ENCODE results near the gene SLC35F3. TPM values are rescaled to one million over a fixed set of nuclear protein-coding genes. Genes with fewer than 3 reads are reported as not detected.

The SLC35F3 gene
- total RNA-seq, 1 donor from 2014 or later = 0.68 TPM

DNA sequence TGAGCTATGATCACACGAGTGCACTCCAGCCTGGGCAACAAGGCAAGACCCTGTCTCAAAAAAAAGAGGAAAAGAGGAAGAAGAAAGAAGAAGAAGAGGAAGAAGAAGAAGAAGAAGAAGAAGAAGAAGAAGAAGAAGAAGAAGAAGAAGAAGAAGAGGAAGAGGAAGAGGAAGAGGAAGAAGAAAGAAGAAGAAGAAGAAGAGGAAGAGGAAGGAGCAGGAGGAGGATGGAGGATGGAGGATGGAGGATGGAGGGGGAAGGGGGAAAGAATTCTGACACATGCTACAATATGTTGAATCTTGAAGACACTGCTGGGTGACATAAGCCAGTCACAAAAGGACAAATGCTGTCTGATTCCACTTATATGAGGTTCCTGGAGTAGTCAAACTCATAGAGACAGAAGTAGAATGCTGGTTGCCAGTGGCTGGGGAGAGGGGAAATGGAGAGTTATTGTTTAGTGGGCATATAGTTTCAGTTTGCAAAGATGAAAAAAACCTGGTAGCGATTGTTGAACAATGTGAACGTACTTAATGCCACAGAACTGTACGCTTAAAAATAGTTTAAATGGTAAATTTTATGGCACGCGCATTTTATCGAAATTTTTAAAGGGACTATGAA lies 421.5 kb downstream of the SLC35F3 start:
- ATAC-seq = no peak

DNA sequence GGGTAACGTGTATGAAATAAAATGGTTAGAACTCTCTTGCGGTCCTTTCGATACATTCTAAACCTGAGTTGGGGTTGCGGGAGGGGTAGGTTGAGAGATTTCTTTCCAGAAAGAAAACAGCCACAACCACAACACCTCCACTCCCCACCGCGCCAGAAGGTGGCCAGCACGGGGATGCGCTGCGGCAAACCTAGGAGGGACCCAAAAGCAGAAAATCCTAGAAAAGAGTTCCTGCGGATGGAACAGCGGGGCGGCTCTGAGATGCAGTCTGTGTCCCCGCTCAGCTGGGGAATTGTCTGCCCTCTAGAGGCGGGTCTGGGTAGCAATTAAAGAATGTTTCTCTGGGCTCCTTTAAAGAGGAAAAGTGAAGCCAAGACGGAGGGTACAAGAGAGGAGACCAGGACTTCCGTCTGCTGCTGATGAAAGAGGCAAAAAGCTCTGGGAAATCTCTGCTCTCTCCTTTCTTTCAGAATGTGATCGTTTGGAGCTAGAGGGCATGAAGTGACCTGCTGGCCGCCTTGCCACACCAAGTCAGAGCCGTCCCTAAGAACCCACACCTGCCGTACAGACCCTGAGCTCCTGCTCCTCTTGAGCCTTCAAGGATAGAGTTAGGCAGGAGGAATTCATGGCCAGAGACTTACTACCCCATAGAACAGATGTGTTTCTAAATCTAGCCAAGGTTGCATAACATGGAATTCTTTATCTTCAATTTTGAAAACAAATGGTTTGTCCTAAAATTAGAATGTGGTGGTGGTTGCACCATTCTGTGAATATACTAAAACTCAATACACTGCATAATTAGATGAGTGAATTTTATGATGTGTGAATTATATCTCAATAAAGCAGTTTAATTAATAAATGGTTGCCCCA lies 422.3 kb downstream of the SLC35F3 start:
- ATAC-seq = peak; percentile 74

DNA sequence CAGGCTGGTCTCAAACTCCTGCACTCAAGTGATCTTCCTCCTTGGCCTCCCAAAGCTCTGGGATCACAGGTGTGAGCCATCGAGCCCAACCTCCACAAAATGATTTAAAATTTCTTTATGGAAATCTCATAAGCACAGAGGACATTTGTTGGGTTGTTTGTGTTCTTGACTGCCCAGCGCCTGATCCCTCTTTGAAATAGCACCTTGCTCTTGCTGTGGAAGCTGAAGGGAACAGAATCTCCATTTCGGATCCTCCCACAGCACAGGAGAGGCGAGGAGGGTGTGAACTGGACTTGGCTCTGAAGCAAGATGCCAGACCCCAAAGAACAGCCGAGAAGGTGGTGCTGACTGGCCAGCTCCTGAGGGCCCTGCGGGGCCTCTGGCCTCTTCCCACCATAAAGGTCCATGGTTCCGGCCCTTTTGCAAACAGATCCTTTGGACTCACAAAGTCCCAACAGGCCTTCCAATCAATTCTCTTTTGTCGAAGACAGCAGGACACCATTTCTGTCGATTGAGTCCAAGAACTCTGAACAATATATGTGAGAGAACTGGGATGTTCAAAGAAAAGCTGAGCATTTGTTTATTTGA lies 423.2 kb downstream of the SLC35F3 start:
- no peak for ATAC-seq

DNA sequence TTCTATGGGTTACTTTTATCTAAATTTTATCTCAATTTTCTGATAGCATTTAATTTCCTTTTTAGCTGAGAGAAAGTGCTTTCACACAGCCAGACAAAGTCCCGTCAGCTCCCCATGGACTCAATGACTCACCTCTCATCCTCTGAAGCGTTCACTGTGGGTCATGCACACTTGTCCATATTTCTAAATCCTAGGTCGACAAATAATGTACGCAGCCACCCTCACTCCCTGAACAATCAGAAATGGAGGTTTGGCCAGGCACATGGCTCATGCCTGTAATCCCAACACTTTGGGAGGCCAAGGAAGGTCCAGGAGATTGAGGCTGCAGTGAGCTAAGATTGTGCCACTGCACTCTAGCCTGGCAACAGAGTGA lies 426.4 kb downstream of the SLC35F3 start:
- ATAC-seq = no peak

DNA sequence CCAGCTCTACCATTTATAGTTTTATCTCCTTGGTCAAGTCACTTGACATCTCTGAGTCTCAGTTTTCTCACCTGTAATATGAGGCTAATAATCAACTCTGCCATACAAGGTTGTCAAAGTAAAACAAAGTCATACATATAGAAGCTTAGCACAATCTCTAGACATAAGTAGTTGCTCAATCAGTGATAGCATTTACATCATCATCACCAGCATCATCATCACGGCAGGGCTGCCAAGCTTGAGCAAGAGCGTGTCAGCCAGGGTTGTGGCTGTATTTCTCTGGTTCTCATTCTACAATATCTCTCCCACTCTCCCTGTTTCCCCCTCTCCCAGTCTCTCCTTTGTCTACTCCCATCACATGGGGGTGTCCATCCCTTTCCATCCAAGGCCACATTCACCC lies 427.0 kb downstream of the SLC35F3 start:
- ATAC-seq = peak; percentile 29

GRCh38 chr1:234336359-234336758 lies 431.9 kb downstream of the SLC35F3 start:
- no peak for ATAC-seq

DNA sequence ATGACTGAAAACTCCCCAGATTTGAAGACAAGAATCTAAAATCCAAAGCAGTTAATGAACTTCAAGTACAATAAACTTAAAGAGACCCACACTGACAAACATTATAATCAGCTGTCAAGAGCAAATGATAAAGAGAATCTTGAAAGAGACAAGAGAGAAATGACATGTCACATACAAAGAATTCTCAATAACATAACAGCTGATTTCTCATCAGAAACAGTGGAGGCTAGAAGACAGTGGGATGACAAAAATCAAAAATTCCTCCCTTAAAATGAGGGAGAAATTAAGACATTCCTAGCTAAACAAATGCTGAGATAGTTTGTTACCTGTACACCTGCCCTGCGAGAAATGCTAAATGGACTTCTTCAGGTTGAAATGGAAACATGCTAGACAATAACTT lies 432.8 kb downstream of the SLC35F3 start:
- ATAC-seq = no peak

DNA sequence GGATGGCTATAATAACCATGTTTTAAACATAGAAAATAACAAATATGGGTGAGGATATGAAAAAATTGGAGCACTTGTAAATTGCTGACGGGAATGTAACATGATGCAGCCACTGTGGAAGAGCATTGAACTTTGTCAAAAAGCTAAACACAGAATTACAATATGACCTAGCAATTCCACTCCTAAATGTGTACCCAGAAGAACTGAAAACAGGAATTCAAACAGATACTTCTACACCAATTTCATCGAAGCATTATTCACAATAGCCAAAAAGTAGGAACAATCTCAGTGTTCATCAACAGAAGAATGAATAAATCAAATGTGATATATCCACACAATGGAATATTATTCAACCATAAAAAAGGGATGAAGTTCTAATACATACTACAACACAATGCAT lies 436.1 kb downstream of the SLC35F3 start:
- ATAC-seq = no peak

DNA sequence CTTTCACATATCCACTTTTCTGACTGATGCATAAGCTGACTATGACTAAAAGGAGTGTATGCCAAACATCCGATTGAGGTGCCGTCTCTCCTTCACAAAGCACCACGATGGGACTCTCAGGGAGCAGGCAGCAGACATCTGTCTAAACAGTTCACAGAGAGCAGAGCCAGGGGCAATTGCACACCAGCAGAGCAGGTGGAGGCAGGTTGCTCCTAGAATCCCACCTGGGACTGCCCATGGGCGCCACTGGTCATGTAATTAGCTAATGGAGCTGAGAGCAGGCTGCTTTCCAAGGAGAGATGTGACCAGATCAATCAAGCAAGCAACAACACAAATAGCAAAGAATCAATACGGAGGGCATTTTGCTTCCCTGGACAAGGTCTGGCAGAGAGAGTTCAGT lies 438.3 kb downstream of the SLC35F3 start:
- ATAC-seq = no peak

DNA sequence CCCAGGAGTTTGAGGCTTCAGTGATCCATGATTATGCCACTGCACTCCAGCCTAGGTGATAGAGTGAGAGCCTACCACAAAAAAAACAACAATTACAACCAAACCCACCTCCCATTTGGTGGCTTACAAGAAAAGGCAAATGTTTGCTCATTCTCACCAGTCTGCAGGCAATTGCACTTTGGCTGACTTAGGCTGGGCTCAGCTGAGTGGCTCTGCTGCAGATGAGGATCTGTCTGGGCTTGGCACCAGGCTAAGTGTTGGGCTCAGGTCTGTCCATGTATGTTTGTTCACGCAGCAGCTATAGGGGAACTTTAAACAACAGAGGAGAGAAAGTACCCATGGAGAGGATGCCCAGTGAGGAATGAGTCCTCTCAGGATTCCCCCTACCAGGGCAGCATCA lies 440.8 kb downstream of the SLC35F3 start:
- ATAC-seq = no peak

DNA sequence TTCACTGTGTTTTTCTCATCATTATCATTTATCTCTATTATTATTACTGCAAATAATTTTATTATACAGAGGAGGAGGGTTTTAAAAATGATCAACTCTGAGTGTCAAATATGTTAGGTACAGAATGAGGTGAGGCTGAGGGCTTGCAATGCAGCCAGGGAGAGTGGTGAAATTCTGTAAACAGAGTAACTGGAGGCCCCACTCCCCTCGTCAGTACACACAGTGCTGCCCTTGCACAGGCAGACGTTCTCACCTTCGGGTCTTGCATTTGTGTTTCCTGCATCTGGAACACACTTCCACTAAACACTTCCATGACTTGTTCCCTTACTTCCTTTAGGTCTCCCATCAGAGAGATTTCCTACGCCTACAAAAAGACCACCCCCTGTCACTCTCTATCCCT lies 444.5 kb downstream of the SLC35F3 start:
- ATAC-seq = no peak

- no peak for ATAC-seq
These were observed 451.5 kb downstream of the SLC35F3 start for GRCh38 chr1:234355782-234356510.

- ATAC-seq = peak; percentile 68
These were observed 452.3 kb downstream of the SLC35F3 start for GRCh38 chr1:234356615-234357269.

DNA sequence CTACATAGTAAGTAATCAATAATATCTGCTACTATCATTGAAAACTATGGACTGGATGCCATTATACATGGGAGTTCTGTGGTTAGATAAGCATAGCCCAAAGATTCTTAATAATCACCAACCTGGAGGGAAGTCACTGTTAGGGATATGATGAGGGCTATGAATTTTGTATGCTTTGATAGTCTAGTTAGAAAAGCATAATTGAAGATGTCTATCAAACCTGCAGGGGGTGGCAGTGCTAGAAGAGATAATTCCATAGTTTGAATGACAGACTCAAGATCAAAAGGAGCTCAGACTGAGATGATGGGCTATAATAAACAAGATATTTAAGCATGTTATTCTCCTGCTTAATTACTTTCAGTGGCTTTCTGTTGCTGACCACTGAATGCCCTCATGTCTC lies 453.4 kb downstream of the SLC35F3 start:
- ATAC-seq = no peak

GRCh38 chr1:234361102-234361603 lies 456.7 kb downstream of the SLC35F3 start:
- ATAC-seq = no peak

DNA sequence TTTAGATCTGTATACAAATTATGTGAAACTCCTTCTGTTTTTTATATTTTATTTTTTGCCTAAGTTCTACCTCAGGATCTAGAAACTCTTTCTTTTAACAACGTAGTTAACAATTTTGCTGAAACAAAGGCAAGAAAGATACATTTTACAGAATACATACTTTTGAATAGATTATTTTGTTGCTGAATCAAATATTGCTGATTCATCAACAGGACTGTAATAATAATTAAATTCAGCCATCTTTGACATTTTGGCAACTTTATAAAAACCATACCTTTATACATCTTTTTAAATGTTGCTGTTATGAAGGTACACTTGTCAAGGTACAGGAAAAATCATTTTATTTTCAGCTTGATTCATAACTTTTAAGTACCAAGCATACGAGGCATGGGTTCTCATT lies 458.1 kb downstream of the SLC35F3 start:
- ATAC-seq = no peak

DNA sequence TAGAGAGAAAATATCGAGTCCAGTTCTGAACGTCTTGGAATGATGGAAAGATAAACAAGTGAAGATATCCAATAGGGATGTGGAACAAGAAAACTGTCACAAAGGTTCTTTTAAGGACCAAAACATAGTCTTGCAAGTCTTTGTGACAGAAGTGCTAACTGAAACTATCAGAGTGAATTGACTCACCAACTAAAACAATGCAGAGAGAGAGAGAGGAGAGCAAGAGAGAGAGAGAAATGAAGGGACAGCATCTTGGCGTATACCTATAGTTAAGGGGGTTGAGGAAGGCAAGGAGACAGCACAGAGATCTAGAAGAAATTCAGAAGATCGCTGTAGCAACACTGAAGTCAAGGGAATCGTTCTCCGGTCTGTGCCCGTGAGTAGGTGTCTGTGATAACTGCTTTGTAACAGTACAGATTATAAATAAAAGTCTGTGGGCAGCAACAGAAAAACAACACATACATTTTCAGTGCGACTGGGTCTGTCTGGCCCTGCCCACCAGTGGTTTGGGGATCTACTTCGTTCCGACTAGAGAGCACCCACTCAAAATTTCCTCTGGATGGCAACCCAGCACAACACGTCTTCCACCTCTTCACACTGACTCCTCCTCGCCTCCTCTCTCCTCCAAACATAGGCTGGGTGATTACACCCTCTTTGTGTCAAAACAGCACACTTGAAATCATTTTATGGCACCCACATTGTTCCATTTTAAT lies 464.0 kb downstream of the SLC35F3 start:
- no peak for ATAC-seq

GRCh38 chr1:234369033-234369430 lies 464.6 kb downstream of the SLC35F3 start:
- ATAC-seq = no peak

GRCh38 chr1:234369784-234370183 lies 465.3 kb downstream of the SLC35F3 start:
- peak; percentile 29 for ATAC-seq

DNA sequence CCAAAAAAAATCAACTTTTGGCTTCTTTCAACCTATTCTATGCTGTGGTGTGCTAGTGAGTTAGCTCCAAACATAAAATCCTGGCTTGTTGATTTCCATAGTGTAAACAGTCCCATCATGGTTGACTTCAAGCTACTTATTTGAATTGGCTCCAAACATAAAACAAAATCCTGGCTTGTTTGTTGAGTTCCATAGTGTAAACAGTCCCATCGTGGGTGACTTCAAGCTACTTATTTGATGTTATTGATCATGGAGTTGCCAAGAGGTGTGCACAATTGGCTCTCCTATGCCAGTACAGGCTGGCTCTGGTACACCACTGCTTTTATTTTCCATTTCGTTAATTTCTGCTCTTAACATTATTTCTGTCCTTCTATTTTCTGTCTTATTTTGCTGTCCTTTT lies 466.9 kb downstream of the SLC35F3 start:
- no peak for ATAC-seq

DNA sequence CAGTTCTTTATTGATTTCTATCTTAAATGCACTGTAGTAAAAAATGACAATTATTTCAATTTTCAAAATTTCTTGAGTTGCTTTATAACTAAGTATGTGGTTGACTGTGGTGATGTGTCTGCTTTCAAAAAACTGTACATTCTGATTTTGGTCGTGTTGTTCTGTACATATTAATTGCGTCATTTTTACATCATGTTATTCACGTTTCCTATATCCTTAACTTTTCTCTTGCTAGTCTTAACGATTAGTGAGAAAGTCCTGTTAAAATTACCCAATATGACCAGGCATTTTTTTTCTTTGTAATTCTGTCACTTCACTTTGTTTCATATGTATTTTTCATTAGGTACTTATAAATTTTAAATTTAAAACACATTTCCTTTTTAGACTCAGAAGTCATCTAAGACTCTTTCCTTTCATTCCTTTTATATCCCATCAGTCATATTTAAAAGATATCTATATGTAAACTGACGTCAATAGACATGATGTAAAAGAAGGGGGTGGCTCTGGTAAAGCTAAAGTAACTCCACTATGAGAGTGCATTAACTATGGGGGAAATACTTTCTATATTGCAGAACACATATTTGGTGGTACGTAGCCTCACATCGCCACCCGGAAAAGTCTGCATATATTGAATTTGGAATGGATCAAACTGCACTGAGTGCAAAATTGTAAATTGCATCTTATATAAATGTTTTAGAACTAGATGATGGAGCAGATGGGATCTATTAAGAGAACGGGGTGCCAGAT lies 467.7 kb downstream of the SLC35F3 start:
- ATAC-seq = no peak
